ENCODE data around the gene MCF2L2.

GRCh38 chr3:183410759-183411158, 17.7 kb downstream of the MCF2L2 start:
- TF ChIP-seq CTCF (IDR thresholded peaks at IDR 0.05), result no peak
- no peak for TF ChIP-seq POLR2A (IDR thresholded peaks at IDR 0.05)
- no peak for TF ChIP-seq EP300 (IDR thresholded peaks at IDR 0.05)
